ENCODE results near the gene PARVB.
A peak's percentile ranks its signal among the peaks of the same experiment; 100 is the strongest.
"Not testable (repeated sequence)": the region's sequence is repeated elsewhere in the genome, so short reads cannot be mapped to it uniquely, and the experiment has no call there.

The PARVB gene

DNA sequence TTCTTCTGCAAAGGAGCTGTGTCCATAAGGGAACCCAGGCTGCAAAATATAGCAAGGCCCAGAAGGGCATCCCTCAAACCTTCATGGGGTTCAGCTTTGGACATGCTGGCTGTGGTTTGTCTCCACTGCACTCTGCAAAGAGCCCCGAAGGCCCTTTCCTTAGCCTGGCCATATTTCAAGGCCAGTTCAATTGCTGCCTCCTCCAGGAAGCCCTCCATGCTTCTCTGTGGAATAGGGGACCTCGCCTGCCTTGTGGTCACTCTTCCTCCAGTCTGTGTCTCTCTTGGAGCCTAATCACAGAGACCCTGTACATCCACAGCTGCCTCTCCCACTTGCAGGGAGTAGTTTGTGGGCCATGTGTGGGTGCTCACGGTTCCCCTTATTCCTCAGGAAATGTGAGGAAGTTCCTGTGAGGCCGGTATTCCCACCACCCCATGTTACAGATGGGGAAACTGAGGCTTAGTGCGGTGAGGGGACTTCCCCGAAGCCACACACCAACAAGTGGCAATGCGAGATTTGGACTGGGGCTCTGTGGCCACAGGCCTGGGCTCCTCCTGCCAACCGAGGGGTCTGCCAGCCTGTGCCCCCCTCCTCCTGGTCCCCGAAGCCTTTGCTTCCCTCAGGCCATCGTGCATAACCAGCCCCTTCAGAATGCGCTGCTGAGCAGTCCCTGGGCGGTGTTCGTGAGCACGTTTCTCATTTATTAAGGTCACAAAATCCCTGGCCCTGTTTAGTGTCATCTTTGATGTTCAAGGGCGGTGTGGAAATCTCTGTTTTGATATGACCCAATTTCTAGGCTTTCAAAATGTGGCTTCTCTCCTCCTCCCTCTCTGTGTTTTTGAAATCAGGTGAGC, 65.8 kb downstream of the PARVB start:
- no peak for DNase-seq

GRCh38 chr22:44090571-44090905, 66.4 kb downstream of the PARVB start:
- DNase-seq, result no peak

DNA sequence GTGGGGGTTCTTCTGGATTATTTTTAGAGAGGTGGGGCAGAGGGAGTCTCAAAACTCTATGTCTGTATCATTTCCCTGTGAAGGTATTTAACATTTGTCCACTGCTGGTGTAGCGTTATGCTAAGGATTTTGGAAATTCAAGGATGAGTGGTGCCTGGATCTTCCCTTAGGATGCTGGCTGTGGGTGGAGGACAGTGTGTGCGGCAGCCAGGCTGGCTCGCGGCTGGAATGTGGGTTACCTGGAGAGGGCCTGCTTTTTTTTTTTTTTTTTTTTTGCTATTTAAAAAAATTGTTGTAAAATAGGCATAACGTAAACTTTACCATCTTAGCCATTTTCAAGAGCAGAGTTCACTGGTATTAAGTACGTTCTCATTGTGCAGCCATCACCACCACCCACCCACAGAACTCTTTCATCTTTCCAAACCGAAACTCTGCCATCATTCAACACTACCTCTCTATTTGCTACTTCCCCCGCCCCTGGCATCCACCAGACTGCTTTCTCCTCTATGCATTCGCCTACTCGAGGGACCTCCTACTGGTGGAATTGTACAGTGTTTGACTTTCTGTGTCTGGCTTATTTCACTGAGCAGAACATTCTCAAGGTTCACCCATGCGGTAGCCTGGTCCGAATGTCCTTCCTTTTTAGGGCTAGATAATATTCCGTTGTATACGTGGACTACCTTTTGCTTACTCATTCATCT, 67.1 kb downstream of the PARVB start:
- DNase-seq, result peak; percentile 48

GRCh38 chr22:44091751-44092150, 67.6 kb downstream of the PARVB start:
- no peak for DNase-seq

GRCh38 chr22:44092636-44093220, 68.6 kb downstream of the PARVB start:
- DNase-seq, result no peak

- DNase-seq, result no peak
Measured at GRCh38 chr22:44093791-44094190, 69.7 kb downstream of the PARVB start.

GRCh38 chr22:44094751-44095302, 70.7 kb downstream of the PARVB start:
- no peak for DNase-seq

GRCh38 chr22:44096736-44097135, 72.6 kb downstream of the PARVB start:
- no peak for DNase-seq

DNA sequence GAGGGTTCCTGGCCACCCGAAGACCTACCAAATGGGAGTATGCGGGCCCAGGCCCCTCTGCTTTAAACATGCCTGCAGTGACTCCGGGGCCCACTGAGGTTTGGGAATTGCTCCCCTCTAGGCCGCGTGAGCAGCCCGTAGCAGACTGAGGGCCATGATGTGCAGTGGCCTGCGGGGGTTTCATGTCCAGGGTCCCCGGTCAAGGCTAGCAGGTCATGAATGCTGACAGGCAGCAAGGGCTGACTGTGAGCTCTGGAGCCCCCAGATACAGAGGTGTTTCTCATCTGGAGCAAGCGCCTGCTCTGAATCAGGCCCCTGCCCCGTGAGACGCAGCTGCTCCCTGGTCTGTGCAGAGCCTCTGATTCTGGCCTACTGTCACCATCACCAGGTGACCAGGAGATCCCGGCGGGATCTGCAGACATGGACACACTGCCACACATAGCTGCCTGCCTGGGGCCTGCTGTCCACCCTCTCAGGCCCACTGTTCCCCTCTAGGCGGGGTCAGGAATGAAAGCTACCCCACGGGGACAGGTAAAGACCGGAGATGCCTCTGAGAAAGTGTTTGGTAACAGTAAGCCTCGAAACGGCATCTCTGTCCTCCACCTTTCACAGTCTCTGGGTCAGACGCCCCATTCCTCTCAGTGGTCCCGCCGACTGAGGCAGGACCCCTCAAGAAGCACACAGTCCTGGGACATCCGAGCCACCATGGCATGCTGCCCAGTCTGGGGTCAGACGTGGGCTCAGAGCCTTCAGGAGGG, 73.3 kb downstream of the PARVB start:
- no peak for DNase-seq

- no peak for DNase-seq
Measured at GRCh38 chr22:44098021-44098739, 74.1 kb downstream of the PARVB start.

- no peak for DNase-seq
Measured at GRCh38 chr22:44098966-44099530, 74.9 kb downstream of the PARVB start.

DNA sequence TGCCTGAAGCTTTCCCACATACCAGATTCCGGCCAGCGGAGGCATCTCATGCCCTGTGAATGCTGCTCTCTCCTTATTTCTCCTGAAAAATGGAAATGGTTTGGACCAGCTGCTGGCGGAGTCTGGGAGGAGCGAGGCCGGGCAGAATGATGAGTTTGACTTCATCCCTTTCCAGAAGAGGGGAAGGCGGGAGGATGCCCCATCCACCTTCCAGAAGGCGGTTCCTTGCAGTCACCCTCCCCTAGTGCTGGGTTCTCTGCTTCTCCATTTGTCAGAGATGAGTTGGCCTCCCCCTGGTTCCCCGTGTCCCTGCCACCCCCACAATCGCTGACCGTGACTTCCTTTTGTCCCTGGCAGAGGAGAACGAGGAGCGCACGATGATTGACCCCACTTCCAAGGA, 75.6 kb downstream of the PARVB start:
- no peak for DNase-seq

- no peak for DNase-seq
Measured at GRCh38 chr22:44100411-44100810, 76.3 kb downstream of the PARVB start.

DNA sequence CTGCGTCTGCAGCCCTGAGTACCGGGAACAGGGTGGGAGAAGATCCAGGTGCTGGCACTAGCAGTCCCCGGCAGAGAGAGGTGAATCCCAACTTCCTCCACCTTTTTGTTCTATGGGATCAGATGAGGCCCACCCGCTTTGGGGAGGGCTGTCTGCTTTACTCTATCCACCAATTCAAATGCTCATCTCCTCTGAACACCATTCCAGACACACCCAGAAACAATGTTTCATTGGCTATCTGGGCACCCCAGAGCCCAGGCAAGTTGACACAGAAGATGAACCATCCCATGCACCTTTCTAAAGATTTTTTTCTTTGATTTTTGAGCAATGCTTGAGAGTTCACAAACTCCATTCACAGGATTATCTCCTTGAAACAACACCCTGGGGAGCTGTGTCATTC, 78.0 kb downstream of the PARVB start:
- DNase-seq, result no peak

- no peak for DNase-seq
Measured at GRCh38 chr22:44102856-44103255, 78.8 kb downstream of the PARVB start.

DNA sequence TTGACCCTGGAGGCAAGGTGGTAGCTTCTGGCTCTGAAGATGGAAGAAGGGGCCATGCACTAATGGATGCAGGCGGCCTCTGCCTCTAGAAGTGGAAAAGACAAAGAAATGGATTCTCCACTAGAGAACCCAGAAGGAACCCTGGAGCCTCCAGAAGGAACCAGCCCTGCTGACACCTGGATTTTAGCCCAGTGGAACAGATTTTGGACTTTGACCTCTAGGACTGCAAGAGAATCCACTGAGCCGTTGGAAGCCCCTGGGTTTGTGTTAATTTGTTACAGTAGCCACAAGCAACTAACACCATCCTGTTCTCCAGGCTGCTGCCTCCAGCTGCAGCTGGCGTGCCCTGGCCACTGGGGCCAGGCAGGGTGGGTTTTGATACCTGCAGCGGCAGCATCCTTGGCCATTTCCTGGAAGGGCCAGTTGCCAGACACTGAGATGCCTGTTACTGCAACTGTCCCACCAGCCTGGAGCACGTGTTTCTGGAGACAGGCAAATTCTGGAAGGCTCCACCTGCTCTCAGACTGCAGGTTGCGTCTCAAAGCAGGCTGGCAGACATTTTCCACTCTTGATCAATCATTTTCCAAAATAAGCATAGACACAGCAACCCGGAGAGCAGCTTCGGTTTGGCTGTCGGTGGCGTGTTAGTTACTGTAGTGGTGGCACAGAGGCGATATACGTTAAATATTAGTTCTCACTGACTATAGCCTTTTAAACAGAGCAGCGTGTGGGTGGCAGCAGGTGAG, 79.8 kb downstream of the PARVB start:
- no peak for DNase-seq

DNA sequence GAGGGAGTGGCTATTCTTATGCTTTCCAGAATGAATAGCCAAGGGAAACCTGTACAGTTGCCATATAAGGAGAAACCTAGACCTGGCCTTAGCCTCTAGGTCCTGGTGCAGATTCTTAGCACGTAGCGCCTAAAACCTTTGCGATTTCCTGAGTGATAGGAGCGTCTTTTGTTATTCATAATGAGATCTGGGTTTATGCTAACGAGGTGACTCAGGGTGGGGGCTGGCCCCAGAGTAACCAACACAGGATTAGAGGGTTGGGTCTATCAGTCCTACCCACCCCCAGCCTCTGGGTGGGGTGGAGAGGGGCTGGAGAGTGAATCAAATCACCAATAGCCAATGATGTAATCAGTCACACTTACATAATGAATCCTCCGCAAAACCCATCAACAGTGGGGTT, 83.2 kb downstream of the PARVB start:
- peak; percentile 6 for DNase-seq

- DNase-seq, result no peak
Measured at GRCh38 chr22:44108076-44108475, 84.0 kb downstream of the PARVB start.

GRCh38 chr22:44108806-44109385, 84.8 kb downstream of the PARVB start:
- DNase-seq, result no peak

- no peak for DNase-seq
Measured at GRCh38 chr22:44109416-44109815, 85.3 kb downstream of the PARVB start.

DNA sequence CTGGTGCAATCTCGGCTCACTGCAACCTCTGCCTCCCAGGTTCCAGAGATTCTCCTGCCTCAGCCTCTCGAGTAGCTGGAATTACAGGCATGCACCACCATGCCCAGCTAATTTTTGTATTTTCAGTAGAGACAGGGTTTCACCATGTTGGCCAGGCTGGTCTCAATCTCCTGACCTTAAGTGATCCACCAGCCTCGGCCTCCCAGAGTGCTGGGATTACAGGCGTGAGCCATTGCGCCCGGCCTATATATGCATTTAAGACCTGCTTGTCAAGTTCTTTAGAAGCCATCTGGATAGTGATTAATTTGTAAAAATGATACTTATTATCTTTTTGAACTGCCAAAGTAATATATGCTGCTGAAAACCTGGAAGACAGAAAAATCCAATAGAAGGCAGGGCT, 86.6 kb downstream of the PARVB start:
- DNase-seq, result not testable (repeated sequence)

Measured in activated naive CD4-positive, alpha-beta T cell treated with Interleukin-2 at 50 U/mL for 16 hours (primary cell).